MM.1S (cell line): ENCODE data around the gene PLSCR3.

Source experiments
- DNase-seq: peaks from one replicate; pipeline ENCODE4 v3.0.0-alpha.2; 2015
- H2AFZ ChIP-seq: fragments of 300-600 bp; sonication (generic); 2 replicates; pipeline ENCODE4 v1.6.0; 2016; ENCODE audit warnings: antibody characterized with exemption, low read length
- H3F3A ChIP-seq: fragments of 300-600 bp; sonication (generic); 2 replicates; pipeline ENCODE4 v1.6.1; 2016; ENCODE audit warnings: mild to moderate bottlenecking, antibody characterized with exemption, low read length, moderate library complexity, mixed read lengths; ENCODE audit not compliant: insufficient read depth
- H3K27ac ChIP-seq: fragments of 300-600 bp; sonication (generic); 2 replicates; pipeline ENCODE4 v1.5.1; 2016; ENCODE audit warnings: mild to moderate bottlenecking, low read length
- H3K27me3 ChIP-seq: fragments of 300-600 bp; sonication (generic); replicated peaks from 2 replicates; pipeline ENCODE4 v1.6.0; 2016; ENCODE audit warnings: low read length; ENCODE audit not compliant: insufficient read depth
- H3K36me3 ChIP-seq: fragments of 300-600 bp; sonication (generic); replicated peaks from 2 replicates; pipeline ENCODE4 v1.6.1; 2016; ENCODE audit warnings: mild to moderate bottlenecking, low read length, mixed read lengths; ENCODE audit not compliant: insufficient read depth
- H3K4me1 ChIP-seq: fragments of 300-600 bp; sonication (generic); 2 replicates; pipeline ENCODE4 v1.6.1; 2016; ENCODE audit warnings: low read length, mixed read lengths
- H3K4me2 ChIP-seq: fragments of 300-600 bp; sonication (generic); 2 replicates; pipeline ENCODE4 v1.6.0; 2016; ENCODE audit warnings: low read depth, low read length
- H3K4me3 ChIP-seq: fragments of 300-600 bp; sonication (generic); 2 replicates; pipeline ENCODE4 v1.5.1; 2016; ENCODE audit warnings: low read length, mixed read lengths
- H3K79me2 ChIP-seq: fragments of 300-600 bp; sonication (generic); 2 replicates; pipeline ENCODE4 v1.6.1; 2016; ENCODE audit warnings: mixed run types, low read length, mixed read lengths
- H3K9ac ChIP-seq: fragments of 300-600 bp; sonication (generic); 2 replicates; pipeline ENCODE4 v1.6.1; 2016; ENCODE audit warnings: low read length, mixed read lengths
- H3K9me2 ChIP-seq: fragments of 300-600 bp; sonication (generic); replicated peaks from 2 replicates; pipeline ENCODE4 v1.6.1; 2016; ENCODE audit warnings: mild to moderate bottlenecking, low read length, mixed read lengths; ENCODE audit not compliant: insufficient read depth
- H3K9me3 ChIP-seq: fragments of 300-600 bp; sonication (generic); replicated peaks from 2 replicates; pipeline ENCODE4 v1.6.1; 2016; ENCODE audit warnings: mild to moderate bottlenecking, low read length, mixed read lengths; ENCODE audit not compliant: insufficient read depth
- H4K20me1 ChIP-seq: fragments of 300-600 bp; sonication (generic); 2 replicates; pipeline ENCODE4 v1.6.1; 2016; ENCODE audit warnings: mild to moderate bottlenecking, low read length, moderate library complexity, mixed read lengths; ENCODE audit not compliant: insufficient read depth
- EZH2 ChIP-seq: fragments of 300-600 bp; sonication (generic); optimal IDR thresholded peaks from 2 replicates; pipeline ENCODE3; 2017; ENCODE audit warnings: low read depth, mild to moderate bottlenecking, antibody characterized with exemption, low read length, mixed read lengths
- EZH2phosphoT487 ChIP-seq: fragments of 300-600 bp; sonication (generic); IDR thresholded peaks from 2 replicates; pipeline ENCODE4 v1.6.1; 2018; ENCODE audit warnings: antibody characterized with exemption, low read length
- TF ChIP-seq, protein P1 (sequence below): fragments of 300-600 bp; sonication (generic); IDR thresholded peaks from 2 replicates; pipeline ENCODE4 v1.5.1; 2016; ENCODE audit warnings: antibody characterized with exemption, low read length, mixed read lengths

PLSCR3 gene

DNA sequence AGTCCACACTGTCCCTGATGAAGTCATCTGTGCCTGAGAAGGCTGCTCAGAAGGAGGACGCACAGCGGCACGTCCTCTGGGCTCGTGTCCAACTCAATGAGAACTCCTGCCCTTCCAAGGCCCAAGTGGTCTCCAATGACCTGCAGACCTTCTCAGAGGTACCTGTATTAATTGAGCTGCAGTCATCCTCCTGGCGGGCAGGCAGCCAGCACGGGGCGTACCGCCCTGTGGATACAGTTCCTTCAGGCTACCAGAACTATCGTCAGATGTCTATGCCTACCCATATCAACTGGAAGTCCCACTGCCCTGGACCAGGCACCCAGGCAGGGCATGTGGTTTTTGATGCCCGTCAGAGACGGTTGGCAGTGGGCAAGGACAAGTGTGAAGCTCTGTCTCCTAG lies 38.0 kb upstream of the PLSCR3 start:
- H3K27me3 ChIP-seq, result peaks cover 28% of the 10 kb centered on the region
- peaks cover 14% of the 10 kb centered on the region for H3F3A ChIP-seq
- no peaks in the 10 kb centered on the region for H3K9me3 ChIP-seq
- H3K9ac ChIP-seq, result no peak overlapping the region
- no peak for DNase-seq
- H3K4me3 ChIP-seq, result no peak overlapping the region
- H3K79me2 ChIP-seq, result no peaks in the 10 kb centered on the region
- no peaks in the 10 kb centered on the region for H4K20me1 ChIP-seq
- no peaks in the 10 kb centered on the region for H3K9me2 ChIP-seq
- no peak overlapping the region for H2AFZ ChIP-seq
- peaks cover 10% of the 10 kb centered on the region for H3K4me1 ChIP-seq
- H3K36me3 ChIP-seq, result no peaks in the 10 kb centered on the region
- H3K27ac ChIP-seq, result no peak overlapping the region
- TF ChIP-seq EZH2 (no peak), EZH2phosphoT487 (no peak)
- TF ChIP-seq, protein P1, sequence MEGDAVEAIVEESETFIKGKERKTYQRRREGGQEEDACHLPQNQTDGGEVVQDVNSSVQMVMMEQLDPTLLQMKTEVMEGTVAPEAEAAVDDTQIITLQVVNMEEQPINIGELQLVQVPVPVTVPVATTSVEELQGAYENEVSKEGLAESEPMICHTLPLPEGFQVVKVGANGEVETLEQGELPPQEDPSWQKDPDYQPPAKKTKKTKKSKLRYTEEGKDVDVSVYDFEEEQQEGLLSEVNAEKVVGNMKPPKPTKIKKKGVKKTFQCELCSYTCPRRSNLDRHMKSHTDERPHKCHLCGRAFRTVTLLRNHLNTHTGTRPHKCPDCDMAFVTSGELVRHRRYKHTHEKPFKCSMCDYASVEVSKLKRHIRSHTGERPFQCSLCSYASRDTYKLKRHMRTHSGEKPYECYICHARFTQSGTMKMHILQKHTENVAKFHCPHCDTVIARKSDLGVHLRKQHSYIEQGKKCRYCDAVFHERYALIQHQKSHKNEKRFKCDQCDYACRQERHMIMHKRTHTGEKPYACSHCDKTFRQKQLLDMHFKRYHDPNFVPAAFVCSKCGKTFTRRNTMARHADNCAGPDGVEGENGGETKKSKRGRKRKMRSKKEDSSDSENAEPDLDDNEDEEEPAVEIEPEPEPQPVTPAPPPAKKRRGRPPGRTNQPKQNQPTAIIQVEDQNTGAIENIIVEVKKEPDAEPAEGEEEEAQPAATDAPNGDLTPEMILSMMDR, result no peak
- no peak overlapping the region for H3K4me2 ChIP-seq

GRCh38 chr17:7431231-7431630 lies 36.9 kb upstream of the PLSCR3 start:
- Histone ChIP-seq H3K4me2 (no peak overlapping the region), H3K9me3 (no peaks in the 10 kb centered on the region), H3K9me2 (no peaks in the 10 kb centered on the region), H3K9ac (no peak overlapping the region), H3K27me3 (peaks cover 38% of the 10 kb centered on the region), H3K4me1 (peaks cover 2% of the 10 kb centered on the region), H2AFZ (no peak overlapping the region), H3K79me2 (no peaks in the 10 kb centered on the region), H3F3A (peaks cover 9% of the 10 kb centered on the region), H3K27ac (no peak overlapping the region), H3K4me3 (no peak overlapping the region), H4K20me1 (no peaks in the 10 kb centered on the region), H3K36me3 (no peaks in the 10 kb centered on the region)
- no peak for DNase-seq
- no peak for TF ChIP-seq EZH2phosphoT487
- TF ChIP-seq, protein P1, result no peak
- no peak for TF ChIP-seq EZH2

- Histone ChIP-seq H3K9me3 (no peaks in the 10 kb centered on the region), H3K27me3 (peaks cover 52% of the 10 kb centered on the region), H3K4me1 (no peaks in the 10 kb centered on the region), H3K9me2 (no peaks in the 10 kb centered on the region), H3K4me2 (no peak overlapping the region), H3K9ac (no peak overlapping the region), H4K20me1 (no peaks in the 10 kb centered on the region), H3K36me3 (no peaks in the 10 kb centered on the region), H3F3A (no peaks in the 10 kb centered on the region), H2AFZ (no peak overlapping the region), H3K79me2 (no peaks in the 10 kb centered on the region), H3K4me3 (no peak overlapping the region), H3K27ac (no peak overlapping the region)
- TF ChIP-seq, protein P1, result no peak
- no peak for DNase-seq
These were observed 35.4 kb upstream of the PLSCR3 start for GRCh38 chr17:7429722-7430121.
